Measurements from ENCODE around the gene MEGF8. TPM values are rescaled to one million over a fixed set of nuclear protein-coding genes. Genes with fewer than 3 reads are reported as not detected.

MEGF8 gene
- total RNA-seq, 2 donors from 2014 or later: 3.0 to 3.1 TPM

DNA sequence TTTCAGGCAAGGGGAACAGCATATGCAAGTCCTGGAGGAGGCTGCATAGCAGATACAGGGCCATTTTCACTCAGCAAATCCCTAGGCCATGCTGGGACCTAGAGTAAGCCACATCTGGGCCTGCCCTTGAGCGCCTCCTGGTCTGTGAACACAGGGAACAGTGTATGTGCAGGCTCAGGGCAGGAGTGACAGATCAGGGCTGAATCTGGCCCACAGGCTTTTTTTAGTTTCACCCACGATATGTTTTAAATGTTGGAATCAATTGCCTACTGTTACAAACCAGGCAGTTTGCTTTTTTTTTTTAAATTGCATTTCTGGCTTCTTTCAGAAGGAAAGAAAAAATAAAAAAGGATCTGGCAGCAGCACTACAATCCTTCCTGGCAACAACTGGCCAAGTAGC is 13.8 kb upstream of the MEGF8 start:
- no peaks in the 10 kb centered on the region for H3K4me1 Mint-ChIP-seq
- no peaks in the 10 kb centered on the region for H3K36me3 Mint-ChIP-seq (ENCODE audit: low read depth)
- no peaks in the 10 kb centered on the region for H3K9me3 Mint-ChIP-seq
- no peak for ATAC-seq (replicated peaks)
- H3K4me3 Mint-ChIP-seq: no peak overlapping the region
- H3K27ac Mint-ChIP-seq: no peak overlapping the region
- H3K27me3 Mint-ChIP-seq: peaks cover 27% of the 10 kb centered on the region

DNA sequence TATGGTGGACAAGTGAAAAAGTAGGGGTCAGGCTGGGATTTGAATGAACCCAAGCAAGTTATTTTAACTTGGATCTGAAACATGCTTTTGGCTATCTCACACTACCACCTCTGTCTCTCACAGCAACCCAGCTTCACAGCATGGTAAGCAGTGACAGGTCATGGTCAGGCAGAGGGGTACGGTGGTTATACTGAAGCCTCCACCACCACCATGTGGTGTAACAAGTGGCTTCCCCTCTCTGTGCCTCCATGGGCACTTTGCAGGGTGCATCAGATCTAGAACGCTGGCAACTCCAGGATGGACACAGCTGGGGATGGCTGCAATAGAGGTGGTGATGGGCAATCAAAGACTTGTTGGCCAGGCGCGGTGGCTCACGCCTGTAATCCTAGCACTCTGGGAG is 13.1 kb upstream of the MEGF8 start:
- no peaks in the 10 kb centered on the region for H3K4me1 Mint-ChIP-seq
- no peaks in the 10 kb centered on the region for H3K36me3 Mint-ChIP-seq (ENCODE audit: low read depth)
- H3K9me3 Mint-ChIP-seq: no peaks in the 10 kb centered on the region
- H3K27me3 Mint-ChIP-seq: peaks cover 31% of the 10 kb centered on the region
- ATAC-seq (replicated peaks): no peak
- peak overlapping the region; percentile 68 for H3K4me3 Mint-ChIP-seq
- H3K27ac Mint-ChIP-seq: no peak overlapping the region

GRCh38 chr19:42313096-42313839 is 12.2 kb upstream of the MEGF8 start, which contains the start of gene TMEM145:
Gene TMEM145, plus strand, starts transcription at chr19:42313309. Its CDS starts 68 bp downstream, at chr19:42313377.
- Mint-ChIP-seq H3K27ac (no peak within 1 kb of the TSS), H3K27me3 (peaks cover 31% of the 10 kb centered on the region), H3K4me3 (peak within 1 kb of the TSS; percentile 68), H3K9me3 (no peaks in the 10 kb centered on the region), H3K36me3 (ENCODE audit: low read depth) (no peaks in the 10 kb centered on the region), H3K4me1 (no peaks in the 10 kb centered on the region)
- ATAC-seq (replicated peaks): peak; percentile 71

DNA sequence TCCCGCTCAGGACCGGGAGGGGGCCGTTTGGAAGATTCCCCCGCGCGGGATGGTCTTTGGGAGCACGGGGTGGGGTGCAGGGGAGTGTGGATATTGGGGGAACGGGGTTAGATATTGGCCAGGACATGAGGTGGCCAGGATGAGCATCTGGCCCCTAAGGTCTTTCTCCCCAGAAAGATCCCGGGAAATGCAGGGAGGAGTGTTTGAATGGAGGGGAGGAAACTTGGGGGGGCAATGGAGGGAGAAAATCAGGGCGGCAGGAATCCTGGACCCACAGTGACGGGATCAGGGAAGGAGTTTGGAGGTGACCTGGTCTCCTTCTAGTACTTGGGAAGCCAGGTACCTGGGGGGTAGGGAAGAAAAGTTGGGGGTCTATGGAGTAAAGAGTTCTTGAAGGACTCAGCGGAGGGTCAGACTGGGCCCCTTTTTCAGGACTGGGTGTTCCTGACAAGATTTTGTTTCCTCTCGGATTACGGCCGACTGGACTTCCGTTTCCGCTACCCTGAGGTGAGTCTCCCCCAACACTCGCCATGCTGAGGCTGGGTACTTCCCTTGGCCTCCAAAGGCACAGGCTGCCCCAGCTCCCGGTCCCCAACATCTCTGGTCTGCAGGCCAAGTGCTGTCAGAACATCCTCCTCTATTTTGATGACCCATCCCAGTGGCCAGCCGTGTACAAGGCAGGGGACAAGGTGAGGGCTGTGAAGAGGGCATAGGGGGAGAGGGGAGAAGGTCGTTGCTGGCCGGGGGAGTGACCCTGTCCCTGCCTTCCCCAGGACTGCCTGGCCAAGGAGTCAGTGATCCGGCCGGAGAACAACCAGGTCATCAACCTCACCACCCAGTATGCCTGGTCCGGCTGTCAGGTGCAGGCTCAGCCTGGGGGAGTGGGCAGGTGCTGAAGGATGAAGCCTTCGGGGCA is 11.3 kb upstream of the MEGF8 start:
- no peaks in the 10 kb centered on the region for H3K36me3 Mint-ChIP-seq (ENCODE audit: low read depth)
- peaks cover 31% of the 10 kb centered on the region for H3K27me3 Mint-ChIP-seq
- H3K9me3 Mint-ChIP-seq: no peaks in the 10 kb centered on the region
- no peak overlapping the region for H3K27ac Mint-ChIP-seq
- no peaks in the 10 kb centered on the region for H3K4me1 Mint-ChIP-seq
- no peak for ATAC-seq (replicated peaks)
- peak overlapping the region; percentile 68 for H3K4me3 Mint-ChIP-seq

GRCh38 chr19:42315024-42315423 is 10.4 kb upstream of the MEGF8 start:
- no peak overlapping the region for H3K4me3 Mint-ChIP-seq
- H3K36me3 Mint-ChIP-seq (ENCODE audit: low read depth): no peaks in the 10 kb centered on the region
- H3K9me3 Mint-ChIP-seq: no peaks in the 10 kb centered on the region
- peaks cover 31% of the 10 kb centered on the region for H3K27me3 Mint-ChIP-seq
- no peak overlapping the region for H3K27ac Mint-ChIP-seq
- H3K4me1 Mint-ChIP-seq: no peaks in the 10 kb centered on the region
- no peak for ATAC-seq (replicated peaks)

DNA sequence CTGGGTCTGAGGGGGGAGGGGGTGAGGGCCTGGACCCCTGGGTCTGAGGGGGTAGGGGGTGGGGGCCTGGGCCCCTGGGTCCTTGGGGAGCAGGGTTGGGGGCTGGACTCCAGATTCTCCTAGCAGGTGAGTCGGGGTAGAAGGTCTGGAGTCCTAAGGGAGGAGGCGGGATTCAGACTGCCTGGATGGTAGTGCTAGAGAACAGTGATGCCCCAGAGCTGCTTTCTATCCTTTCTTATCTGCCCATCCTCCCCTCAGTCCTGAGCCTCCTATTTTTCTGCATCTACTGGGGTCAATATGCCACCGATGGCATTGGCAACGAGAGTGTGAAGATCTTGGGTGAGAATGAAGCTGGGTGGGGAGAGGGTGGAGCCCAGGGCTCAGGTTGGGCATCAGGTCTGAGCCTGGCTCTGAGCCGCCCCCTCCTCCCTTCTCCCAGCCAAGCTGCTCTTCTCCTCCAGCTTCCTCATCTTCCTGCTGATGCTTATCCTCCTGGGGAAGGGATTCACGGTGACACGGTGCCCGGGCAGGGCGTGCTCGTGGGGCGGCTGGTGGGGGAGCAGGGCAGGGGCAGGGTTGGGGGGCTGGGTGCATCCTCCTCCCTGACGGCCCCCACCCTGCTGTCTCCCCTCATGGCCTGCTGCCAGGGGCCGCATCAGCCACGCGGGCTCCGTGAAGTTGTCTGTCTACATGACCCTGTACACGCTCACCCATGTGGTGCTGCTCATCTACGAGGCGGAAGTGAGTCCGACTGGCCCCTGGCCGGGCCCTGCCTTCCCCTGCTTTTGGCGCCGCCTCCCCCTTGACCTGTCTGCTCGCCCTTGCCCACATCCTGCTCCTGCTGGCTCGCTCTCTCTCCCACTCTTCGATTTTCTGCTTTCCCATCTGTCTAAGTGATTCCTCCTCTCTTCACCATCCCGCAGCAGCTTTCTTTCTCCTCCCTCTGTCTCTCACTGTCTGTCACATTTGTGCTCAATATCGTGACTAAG is 8.9 kb upstream of the MEGF8 start:
- peak overlapping the region; percentile 23 for H3K27ac Mint-ChIP-seq
- no peaks in the 10 kb centered on the region for H3K9me3 Mint-ChIP-seq
- peaks cover 31% of the 10 kb centered on the region for H3K27me3 Mint-ChIP-seq
- peak; percentile 56 for ATAC-seq (replicated peaks)
- no peaks in the 10 kb centered on the region for H3K4me1 Mint-ChIP-seq
- no peaks in the 10 kb centered on the region for H3K36me3 Mint-ChIP-seq (ENCODE audit: low read depth)
- H3K4me3 Mint-ChIP-seq: peak overlapping the region; percentile 32

DNA sequence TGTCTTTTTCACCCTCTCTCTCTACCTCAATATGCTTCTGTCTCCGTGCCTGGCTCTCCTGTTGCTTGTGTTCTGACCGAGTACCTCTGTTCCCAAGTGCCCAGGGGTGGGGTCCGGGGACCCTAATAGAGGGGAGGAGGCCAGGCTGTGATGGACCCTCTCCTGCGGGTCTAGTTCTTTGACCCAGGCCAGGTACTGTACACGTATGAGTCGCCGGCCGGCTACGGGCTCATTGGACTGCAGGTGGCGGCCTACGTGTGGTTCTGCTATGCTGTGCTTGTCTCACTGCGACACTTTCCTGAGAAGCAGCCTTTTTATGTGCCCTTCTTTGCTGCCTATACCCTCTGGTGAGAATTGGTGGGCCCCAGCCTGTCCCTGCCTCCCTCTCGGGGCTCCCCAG is 7.9 kb upstream of the MEGF8 start:
- peaks cover 25% of the 10 kb centered on the region for H3K27me3 Mint-ChIP-seq
- no peak overlapping the region for H3K4me3 Mint-ChIP-seq
- H3K27ac Mint-ChIP-seq: peak overlapping the region; percentile 23
- H3K9me3 Mint-ChIP-seq: no peaks in the 10 kb centered on the region
- H3K36me3 Mint-ChIP-seq (ENCODE audit: low read depth): no peaks in the 10 kb centered on the region
- no peak for ATAC-seq (replicated peaks)
- no peaks in the 10 kb centered on the region for H3K4me1 Mint-ChIP-seq

- no peaks in the 10 kb centered on the region for H3K9me3 Mint-ChIP-seq
- peaks cover 8% of the 10 kb centered on the region for H3K36me3 Mint-ChIP-seq (ENCODE audit: low read depth)
- H3K27ac Mint-ChIP-seq: no peak overlapping the region
- peaks cover 11% of the 10 kb centered on the region for H3K4me1 Mint-ChIP-seq
- H3K4me3 Mint-ChIP-seq: no peak overlapping the region
- no peak for ATAC-seq (replicated peaks)
- peaks cover 6% of the 10 kb centered on the region for H3K27me3 Mint-ChIP-seq
Observed at GRCh38 chr19:42322305-42322704, 3.1 kb upstream of the MEGF8 start.

- Mint-ChIP-seq H3K4me3 (peak overlapping the region; percentile 43), H3K4me1 (peaks cover 18% of the 10 kb centered on the region), H3K36me3 (ENCODE audit: low read depth) (peaks cover 8% of the 10 kb centered on the region), H3K27me3 (peaks cover 6% of the 10 kb centered on the region), H3K27ac (no peak overlapping the region), H3K9me3 (no peaks in the 10 kb centered on the region)
- no peak for ATAC-seq (replicated peaks)
Observed at GRCh38 chr19:42323473-42323851, 2.0 kb upstream of the MEGF8 start.

- peak overlapping the region; percentile 97 for H3K4me3 Mint-ChIP-seq
- H3K27me3 Mint-ChIP-seq: peaks cover 6% of the 10 kb centered on the region
- peaks cover 19% of the 10 kb centered on the region for H3K4me1 Mint-ChIP-seq
- ATAC-seq (replicated peaks): no peak
- H3K27ac Mint-ChIP-seq: no peak overlapping the region
- H3K36me3 Mint-ChIP-seq (ENCODE audit: low read depth): peaks cover 8% of the 10 kb centered on the region
- H3K9me3 Mint-ChIP-seq: no peaks in the 10 kb centered on the region
Observed at GRCh38 chr19:42323852-42324654, 1.4 kb upstream of the MEGF8 start.

DNA sequence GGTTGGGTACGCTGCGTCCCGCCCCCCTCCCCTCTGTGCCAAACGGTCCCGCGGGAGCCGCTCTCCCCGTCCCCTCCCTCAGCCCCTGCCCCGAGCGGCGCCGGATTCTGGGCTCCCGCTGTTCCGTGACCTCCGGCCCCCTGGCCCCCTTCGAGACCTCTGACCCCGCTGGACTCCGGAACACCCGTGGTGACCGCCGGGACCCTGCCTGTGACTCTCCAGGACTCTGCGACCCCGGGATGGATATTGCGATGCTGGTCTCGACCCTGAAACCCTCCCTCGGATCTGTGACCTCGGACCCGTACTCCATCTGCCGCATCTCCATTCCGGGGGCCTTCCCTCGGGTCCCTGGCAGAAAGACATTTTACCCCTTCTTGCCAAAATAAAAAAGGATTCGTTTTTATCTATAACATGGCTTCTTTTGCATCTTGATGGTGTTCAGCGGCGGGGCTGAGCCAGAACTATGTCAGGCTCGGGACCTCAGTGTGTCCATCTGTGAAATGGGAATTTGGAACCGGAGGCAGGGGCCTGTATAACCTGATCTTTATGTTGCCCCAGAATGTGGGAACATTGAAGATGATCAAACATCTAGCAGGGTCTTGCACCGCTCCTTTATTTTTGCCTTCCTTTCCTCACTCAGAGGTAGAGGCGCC is 654 bp upstream of the MEGF8 start:
- peak overlapping the region; percentile 97 for H3K4me3 Mint-ChIP-seq
- no peak for ATAC-seq (replicated peaks)
- H3K9me3 Mint-ChIP-seq: no peaks in the 10 kb centered on the region
- H3K4me1 Mint-ChIP-seq: peaks cover 19% of the 10 kb centered on the region
- peaks cover 8% of the 10 kb centered on the region for H3K36me3 Mint-ChIP-seq (ENCODE audit: low read depth)
- peak overlapping the region; percentile 86 for H3K27ac Mint-ChIP-seq
- peaks cover 6% of the 10 kb centered on the region for H3K27me3 Mint-ChIP-seq

DNA sequence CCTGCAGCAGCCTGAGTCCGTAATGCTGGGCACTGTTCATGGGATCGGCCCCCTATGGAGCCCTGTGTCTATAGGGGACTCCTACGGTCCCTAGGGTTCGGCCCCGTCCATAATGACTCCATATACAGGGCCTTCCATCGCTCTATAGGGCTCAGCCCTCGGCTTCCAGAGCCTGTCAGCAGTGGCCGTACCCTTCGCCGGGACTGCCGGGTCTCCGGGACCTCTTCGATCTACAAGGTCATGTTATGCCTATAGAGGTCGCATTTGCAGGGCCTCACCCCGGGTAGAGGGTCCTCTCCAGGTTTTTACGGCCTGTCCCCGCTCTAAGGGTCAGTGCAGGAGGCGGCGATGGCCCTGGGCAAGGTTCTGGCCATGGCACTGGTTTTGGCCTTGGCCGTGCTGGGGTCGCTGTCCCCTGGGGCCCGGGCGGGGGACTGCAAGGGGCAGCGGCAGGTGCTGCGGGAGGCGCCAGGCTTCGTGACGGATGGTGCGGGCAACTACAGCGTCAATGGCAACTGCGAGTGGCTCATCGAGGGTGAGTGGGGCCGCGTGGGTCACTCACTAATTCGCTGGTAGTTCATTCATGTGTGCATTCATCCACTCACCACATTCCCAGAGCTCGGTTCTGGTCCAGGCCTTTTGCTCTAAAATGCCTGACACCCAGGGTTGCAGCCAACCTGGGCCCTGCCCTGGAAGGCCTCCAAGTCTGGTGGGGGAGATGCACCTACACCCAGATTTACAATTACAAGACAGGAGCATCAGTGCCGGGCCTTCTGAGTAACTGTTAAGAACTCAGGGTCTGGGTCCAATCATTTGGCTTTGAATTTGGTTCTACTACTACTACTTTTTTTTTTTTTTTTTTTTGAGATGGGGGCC is 699 bp downstream of the MEGF8 start:
- H3K27ac Mint-ChIP-seq: peak overlapping the region; percentile 86
- H3K9me3 Mint-ChIP-seq: no peaks in the 10 kb centered on the region
- peaks cover 19% of the 10 kb centered on the region for H3K4me1 Mint-ChIP-seq
- peak; percentile 15 for ATAC-seq (replicated peaks)
- peaks cover 6% of the 10 kb centered on the region for H3K27me3 Mint-ChIP-seq
- peak overlapping the region; percentile 97 for H3K4me3 Mint-ChIP-seq
- H3K36me3 Mint-ChIP-seq (ENCODE audit: low read depth): peaks cover 8% of the 10 kb centered on the region
